Loucy (cell line): Measurements from ENCODE around the gene NODAL.

Source experiments
- H2AFZ ChIP-seq: fragments of 200-600 bp; sonication (generic); 2 replicates; pipeline ENCODE4 v1.6.0; 2016; ENCODE audit warnings: antibody characterized with exemption, mild to moderate bottlenecking, low read length, moderate library complexity
- H3F3A ChIP-seq: fragments of 200-600 bp; 2 replicates; pipeline ENCODE4 v1.6.0; 2016; ENCODE audit warnings: antibody characterized with exemption, low read depth, mild to moderate bottlenecking
- H3K27me3 ChIP-seq: fragments of 200-600 bp; sonication (generic); 2 replicates; pipeline ENCODE4 v1.6.1; 2014; ENCODE audit warnings: low read length, mild to moderate bottlenecking; ENCODE audit not compliant: insufficient read depth, poor library complexity, severe bottlenecking
- H3K36me3 ChIP-seq: fragments of 200-600 bp; sonication (generic); 2 replicates; pipeline ENCODE4 v1.6.1; 2016; ENCODE audit warnings: low read length; ENCODE audit not compliant: insufficient read depth
- H3K4me1 ChIP-seq: fragments of 200-600 bp; sonication (generic); 2 replicates; pipeline ENCODE4 v1.5.1; 2014; ENCODE audit warnings: low read length, mild to moderate bottlenecking; ENCODE audit not compliant: insufficient read depth, poor library complexity, severe bottlenecking
- H3K4me2 ChIP-seq: fragments of 200-600 bp; sonication (generic); 2 replicates; pipeline ENCODE4 v1.6.0; 2014; ENCODE audit warnings: antibody characterized with exemption, low read length, low read depth, mild to moderate bottlenecking; ENCODE audit not compliant: poor library complexity, severe bottlenecking
- H3K4me3 ChIP-seq: fragments of 200-600 bp; sonication (generic); 2 replicates; pipeline ENCODE4 v1.5.1; 2014; ENCODE audit warnings: low read length, mild to moderate bottlenecking, mixed read lengths; ENCODE audit not compliant: poor library complexity, severe bottlenecking
- H3K79me2 ChIP-seq: fragments of 200-600 bp; sonication (generic); 2 replicates; pipeline ENCODE4 v1.6.1; 2014; ENCODE audit warnings: low read length; ENCODE audit not compliant: insufficient read depth
- H3K9ac ChIP-seq: fragments of 200-600 bp; sonication (generic); 2 replicates; pipeline ENCODE4 v1.6.0; 2014; ENCODE audit warnings: mild to moderate bottlenecking, low read depth, low read length, moderate library complexity; ENCODE audit not compliant: poor library complexity, severe bottlenecking
- H3K9me2 ChIP-seq: fragments of 200-600 bp; sonication (generic); replicated peaks from 2 replicates; pipeline ENCODE4 v1.6.1; 2016; ENCODE audit warnings: low read depth, low read length, mixed read lengths
- H3K9me3 ChIP-seq: fragments of 200-600 bp; sonication (generic); 2 replicates; pipeline ENCODE4 v1.6.1; 2014; ENCODE audit warnings: mild to moderate bottlenecking, antibody characterized with exemption, low read length, low read depth; ENCODE audit not compliant: insufficient read depth
- H4K20me1 ChIP-seq: fragments of 200-600 bp; sonication (generic); 2 replicates; pipeline ENCODE4 v1.6.0; 2014; ENCODE audit warnings: antibody characterized with exemption, low read length, mild to moderate bottlenecking; ENCODE audit not compliant: insufficient read depth, poor library complexity, severe bottlenecking
- CTCF ChIP-seq: fragments of 200-600 bp; sonication (generic); conservative IDR thresholded peaks from 2 replicates; pipeline ENCODE4 v1.5.1; 2014; ENCODE audit warnings: mild to moderate bottlenecking, antibody characterized with exemption, low read length
- EZH2phosphoT487 ChIP-seq: fragments of 200-600 bp; IDR thresholded peaks from 2 replicates; pipeline ENCODE4 v1.6.1; 2018; ENCODE audit warnings: antibody characterized with exemption, mild to moderate bottlenecking, moderate library complexity, borderline replicate concordance

NODAL gene

GRCh38 chr10:70404036-70404786 is 37.3 kb downstream of the NODAL start, which contains the start of gene EIF4EBP2:
EIF4EBP2 (plus strand) TSS chr10:70404145; CDS start chr10:70404402, 257 bp downstream.
- H3K9me3 ChIP-seq, result no peaks in the 10 kb centered on the region
- no peaks in the 10 kb centered on the region for H3K36me3 ChIP-seq
- H3K27me3 ChIP-seq, result no peaks in the 10 kb centered on the region
- TF ChIP-seq CTCF, result no peak
- TF ChIP-seq EZH2phosphoT487, result no peak
- H3K4me1 ChIP-seq, result peaks cover 24% of the 10 kb centered on the region
- no peaks in the 10 kb centered on the region for H3K9me2 ChIP-seq
- H3K79me2 ChIP-seq, result peaks cover 42% of the 10 kb centered on the region
- H3K4me3 ChIP-seq, result peak within 1 kb of the TSS; percentile 84
- peak within 1 kb of the TSS; percentile 96 for H2AFZ ChIP-seq
- H3K9ac ChIP-seq, result peak within 1 kb of the TSS; percentile 83
- H3K4me2 ChIP-seq, result peak within 1 kb of the TSS; percentile 91
- H3F3A ChIP-seq, result no peaks in the 10 kb centered on the region
- H4K20me1 ChIP-seq, result peaks cover 39% of the 10 kb centered on the region

GRCh38 chr10:70403483-70404035 is 37.9 kb downstream of the NODAL start:
- no peaks in the 10 kb centered on the region for H3K9me3 ChIP-seq
- H3K9ac ChIP-seq, result peak overlapping the region; percentile 83
- peaks cover 19% of the 10 kb centered on the region for H3K4me1 ChIP-seq
- no peaks in the 10 kb centered on the region for H3K27me3 ChIP-seq
- no peaks in the 10 kb centered on the region for H3F3A ChIP-seq
- H4K20me1 ChIP-seq, result peaks cover 32% of the 10 kb centered on the region
- H3K79me2 ChIP-seq, result peaks cover 35% of the 10 kb centered on the region
- no peaks in the 10 kb centered on the region for H3K9me2 ChIP-seq
- no peaks in the 10 kb centered on the region for H3K36me3 ChIP-seq
- peak overlapping the region; percentile 77 for H3K4me2 ChIP-seq
- no peak for TF ChIP-seq CTCF
- H3K4me3 ChIP-seq, result peak overlapping the region; percentile 84
- peak overlapping the region; percentile 96 for H2AFZ ChIP-seq

GRCh38 chr10:70399177-70399576 is 42.3 kb downstream of the NODAL start:
- H3K27me3 ChIP-seq, result no peaks in the 10 kb centered on the region
- no peak overlapping the region for H3K4me2 ChIP-seq
- H3K9ac ChIP-seq, result no peak overlapping the region
- TF ChIP-seq EZH2phosphoT487 (no peak), CTCF (no peak)
- peaks cover 1% of the 10 kb centered on the region for H4K20me1 ChIP-seq
- H3K9me3 ChIP-seq, result no peaks in the 10 kb centered on the region
- no peak overlapping the region for H2AFZ ChIP-seq
- H3K36me3 ChIP-seq, result no peaks in the 10 kb centered on the region
- H3K79me2 ChIP-seq, result peaks cover 2% of the 10 kb centered on the region
- no peaks in the 10 kb centered on the region for H3F3A ChIP-seq
- no peak overlapping the region for H3K4me3 ChIP-seq
- H3K9me2 ChIP-seq, result no peaks in the 10 kb centered on the region
- H3K4me1 ChIP-seq, result peaks cover 3% of the 10 kb centered on the region
